H1 (cell line): ENCODE data around the gene TAOK1. TPM values are rescaled to one million over a fixed set of nuclear protein-coding genes. Genes with fewer than 3 reads are reported as not detected.

ENCODE experiments used
- CTCF ChIA-PET: fragments of 300-600 bp; sonication (Branson Sonifier 250); formaldehyde crosslinking; loops from one replicate; lab custom pipeline; 2021; ENCODE audit not compliant: partially characterized antibody; lab: Charles Lee
- POLR2A ChIA-PET: fragments of 300-600 bp; sonication (Branson Sonifier 250); formaldehyde crosslinking; loops from one replicate; lab custom pipeline; 2021; ENCODE audit warnings: inconsistent platforms; ENCODE audit not compliant: partially characterized antibody; lab: Charles Lee
- DNase-seq, 2 experiments: peaks; one replicate each; pipeline versions ENCODE4 v3.0.0 to v3.0.0-alpha.2; 2010 to 2022; ENCODE audit warnings: low spot score in 2 of 2, low read depth in 1 of 2, mixed read lengths in 1 of 2
- FAIRE-seq: peaks from 2 replicates; lab custom pipeline; 2011; peaks lifted over from hg19 to GRCh38; lab: Jason Lieb, UNC
- H2AFZ ChIP-seq: 2 replicates; pipeline ENCODE4 v1.8.1; 2012; ENCODE audit warnings: low read length, inconsistent platforms
- H2AK5ac ChIP-seq: 2 replicates; pipeline ENCODE4 v1.6.1; 2013; ENCODE audit warnings: low read depth, low read length
- H2BK120ac ChIP-seq: replicated peaks from 2 replicates; pipeline ENCODE3; 2013; ENCODE audit warnings: low read depth, low read length, inconsistent platforms
- H2BK12ac ChIP-seq: 2 replicates; pipeline ENCODE4 v1.6.1; 2013; ENCODE audit warnings: low read depth, low read length
- H2BK15ac ChIP-seq: 2 replicates; pipeline ENCODE4 v1.6.1; 2013; ENCODE audit warnings: low read length
- H2BK20ac ChIP-seq: 2 replicates; pipeline ENCODE4 v1.6.1; 2013; ENCODE audit warnings: low read length
- H2BK5ac ChIP-seq: 2 replicates; pipeline ENCODE4 v1.6.1; 2013; ENCODE audit warnings: low read depth, low read length
- H3K14ac ChIP-seq: 2 replicates; pipeline ENCODE4 v1.6.1; 2013; ENCODE audit warnings: inconsistent platforms; ENCODE audit not compliant: insufficient read length
- H3K18ac ChIP-seq: 2 replicates; pipeline ENCODE4 v1.6.1; 2013; ENCODE audit warnings: low read length; ENCODE audit errors: extremely low read depth
- H3K23ac ChIP-seq: 2 replicates; pipeline ENCODE4 v1.6.1; 2013; ENCODE audit warnings: inconsistent platforms; ENCODE audit not compliant: insufficient read length
- H3K23me2 ChIP-seq: 2 replicates; pipeline ENCODE4 v1.6.1; 2013; ENCODE audit warnings: low read depth, low read length
- H3K27ac ChIP-seq: 2 replicates; pipeline ENCODE4 v1.6.1; 2011; ENCODE audit warnings: low read depth, low read length, inconsistent platforms
- H3K27me3 ChIP-seq, 4 experiments: replicated peaks in 1 of 4; 1 replicate in 1 of 4; 2 replicates in 3 of 4; pipeline versions ENCODE4 v1.6.1 to v1.8.1; 2011 to 2013; ENCODE audit warnings: low read length in 3 of 4, mild to moderate bottlenecking in 3 of 4, inconsistent platforms in 2 of 4, mixed read lengths in 2 of 4, moderate library complexity in 1 of 4; ENCODE audit not compliant: control insufficient read depth in 3 of 4, insufficient read depth in 3 of 4; ENCODE audit errors: extremely low read depth in 1 of 4
- H3K36me3 ChIP-seq, 4 experiments: 2 replicates each; pipeline versions ENCODE4 v1.6.1 to v1.8.1; 2011 to 2013; ENCODE audit warnings: mild to moderate bottlenecking in 4 of 4, low read length in 3 of 4, moderate library complexity in 2 of 4, control low read depth in 1 of 4, inconsistent platforms in 1 of 4; ENCODE audit not compliant: insufficient read depth in 4 of 4, control insufficient read depth in 2 of 4
- H3K4ac ChIP-seq: replicated peaks from 2 replicates; pipeline ENCODE3; 2013; ENCODE audit warnings: low read length, low read depth, mixed read lengths, inconsistent platforms; ENCODE audit not compliant: insufficient read length
- H3K4me1 ChIP-seq, 4 experiments: replicated peaks in 1 of 4; 1 replicate in 1 of 4; 2 replicates in 3 of 4; pipeline versions ENCODE4 v1.6.1 to v1.8.1; 2011 to 2013; ENCODE audit warnings: low read length in 3 of 4, inconsistent platforms in 2 of 4, mixed read lengths in 1 of 4; ENCODE audit not compliant: insufficient read depth in 4 of 4, control insufficient read depth in 3 of 4
- H3K4me2 ChIP-seq, 2 experiments: 2 replicates each; pipeline versions ENCODE4 v1.6.1 to v1.8.1; 2011 to 2013; ENCODE audit warnings: low read depth in 2 of 2, low read length in 2 of 2, control low read depth in 1 of 2, inconsistent platforms in 1 of 2, mild to moderate bottlenecking in 1 of 2; ENCODE audit not compliant: insufficient read depth in 1 of 2
- H3K4me3 ChIP-seq, 4 experiments: fragments of 200-600, 300-600 bp in 1 of 4; sonication (generic), shearing (Covaris generic), sonication (Bioruptor Twin) in 1 of 4; 2 replicates each; pipeline versions ENCODE4 v1.5.1 to v1.8.1; 2011 to 2016; ENCODE audit warnings: low read length in 4 of 4, low read depth in 3 of 4, control low read depth in 2 of 4, inconsistent platforms in 2 of 4, mild to moderate bottlenecking in 2 of 4, mixed read lengths in 1 of 4, moderate library complexity in 1 of 4; ENCODE audit not compliant: insufficient read depth in 2 of 4; ENCODE audit errors: extremely low read depth in 1 of 4
- H3K56ac ChIP-seq: replicated peaks from 2 replicates; pipeline ENCODE3; 2013; ENCODE audit warnings: low read depth, mild to moderate bottlenecking, mixed read lengths, low read length, inconsistent platforms; ENCODE audit not compliant: insufficient read length
- H3K79me1 ChIP-seq: 2 replicates; pipeline ENCODE4 v1.6.1; 2013; ENCODE audit warnings: low read depth, low read length, control low read depth
- H3K79me2 ChIP-seq, 2 experiments: 2 replicates each; pipeline versions ENCODE4 v1.6.1 to v1.8.1; 2012 to 2013; ENCODE audit warnings: low read length in 2 of 2, mild to moderate bottlenecking in 2 of 2, inconsistent platforms in 1 of 2; ENCODE audit not compliant: insufficient read depth in 2 of 2, control insufficient read depth in 1 of 2
- H3K9ac ChIP-seq, 4 experiments: replicated peaks in 1 of 4; 1 replicate in 1 of 4; 2 replicates in 3 of 4; pipeline versions ENCODE4 v1.6.1 to v1.8.1; 2011 to 2013; ENCODE audit warnings: low read depth in 3 of 4, low read length in 3 of 4, control low read depth in 2 of 4, mild to moderate bottlenecking in 2 of 4, moderate library complexity in 2 of 4, inconsistent platforms in 1 of 4; ENCODE audit errors: extremely low read depth in 1 of 4
- H3K9me3 ChIP-seq, 2 experiments: 2 replicates each; pipeline versions ENCODE4 v1.6.1 to v1.8.1; 2012 to 2013; ENCODE audit warnings: mild to moderate bottlenecking in 2 of 2, moderate library complexity in 2 of 2, control low read depth in 1 of 2, inconsistent platforms in 1 of 2, low read depth in 1 of 2, low read length in 1 of 2, mixed read lengths in 1 of 2; ENCODE audit not compliant: insufficient read depth in 2 of 2
- H4K20me1 ChIP-seq, 2 experiments: replicated peaks in 1 of 2; 2 replicates each; pipeline versions ENCODE3 to v1.8.1; 2011 to 2013; ENCODE audit warnings: inconsistent platforms in 2 of 2, low read length in 2 of 2, mild to moderate bottlenecking in 1 of 2; ENCODE audit not compliant: insufficient read depth in 2 of 2, control insufficient read depth in 1 of 2
- H4K5ac ChIP-seq: 2 replicates; pipeline ENCODE4 v1.6.1; 2013; ENCODE audit warnings: low read length, low read depth, mixed read lengths, inconsistent platforms; ENCODE audit not compliant: insufficient read length
- H4K8ac ChIP-seq: 2 replicates; pipeline ENCODE4 v1.8.0; 2013; ENCODE audit warnings: mild to moderate bottlenecking, moderate library complexity, low read length, inconsistent platforms; ENCODE audit not compliant: insufficient read depth; ENCODE audit errors: extremely low read depth
- H4K91ac ChIP-seq: replicated peaks from 2 replicates; pipeline ENCODE3; 2013; ENCODE audit warnings: low read length, mixed read lengths, inconsistent platforms; ENCODE audit not compliant: insufficient read length
- BACH1 ChIP-seq: IDR thresholded peaks from 2 replicates; pipeline ENCODE4 v1.6.1; 2012; ENCODE audit warnings: low read length, improper control_type of control experiment
- BCL11A ChIP-seq, 2 experiments: IDR thresholded peaks; one replicate each; pipeline ENCODE4 v1.6.1; 2011; ENCODE audit warnings: low read depth in 2 of 2, low read length in 2 of 2, mild to moderate bottlenecking in 2 of 2
- CBX8 ChIP-seq: fragments of 300-800, 300-1000 bp; sonication (generic); IDR thresholded peaks from 2 replicates; pipeline ENCODE4 v1.7.1; 2016; ENCODE audit warnings: low read depth, low read length, borderline replicate concordance
- CHD1 ChIP-seq: IDR thresholded peaks from 2 replicates; pipeline ENCODE4 v1.6.1; 2012; ENCODE audit warnings: low read depth, low read length, improper control_type of control experiment
- CTCF ChIP-seq, 3 experiments: IDR thresholded peaks; 1 replicate in 2 of 3; 2 replicates in 1 of 3; pipeline versions ENCODE4 v1.5.1 to v1.6.1; 2011; ENCODE audit warnings: low read length in 3 of 3, mild to moderate bottlenecking in 3 of 3, inconsistent platforms in 2 of 3, low read depth in 1 of 3, moderate library complexity in 1 of 3; ENCODE audit not compliant: insufficient read depth in 1 of 3; ENCODE audit errors: control extremely low read depth in 1 of 3
- FOSL1 ChIP-seq: IDR thresholded peaks from 2 replicates; pipeline ENCODE4 v1.6.1; 2011; ENCODE audit warnings: mild to moderate bottlenecking, low read depth, low read length, moderate library complexity; ENCODE audit not compliant: insufficient read depth
- WGBS, 2 experiments: shearing (Covaris generic) in 1 of 2; methylation state at CpG; one replicate each; pipeline versions ENCODE4 v1.1.6 to v1.1.7; 2013 to 2015; ENCODE audit warnings: low lambda C conversion rate in 2 of 2, mixed read lengths in 2 of 2, inconsistent platforms in 1 of 2, low coverage in 1 of 2, missing lambda C conversion rate in 1 of 2; ENCODE audit not compliant: insufficient replicate concordance in 2 of 2, insufficient coverage in 1 of 2, insufficient read length in 1 of 2; ENCODE audit errors: extremely low coverage in 1 of 2, missing lambda C conversion rate in 1 of 2; 5-methylcytosine and 5-hydroxymethylcytosine counted together
- polyA plus RNA-seq, 7 experiments: library from polyadenylated mRNA; depleted of rRNA in 3 of 7; stranded (reverse) in 5 of 7; unstranded in 2 of 7; fragments of >200 nt in 5 of 7; fragments of 200-250 nt in 2 of 7; gene quantifications; 1 replicate in 5 of 7; 2 replicates in 1 of 7; 4 replicates in 1 of 7; pipeline versions ENCODE4 v1.2.1 to v1.2.3, GENCODE V29; 2011 to 2013; ENCODE audit warnings: missing spikeins in 2 of 7, mixed read lengths in 2 of 7
- total RNA-seq: library from RNA; stranded (reverse); fragmentation: NEBNext Ultra II Directional; extraction: Animal tissue kit (Norgen Biotek cat#: 25700); gene quantifications from 2 replicates; pipeline ENCODE4 v1.2.1, GENCODE V29; 2021

The TAOK1 gene
- total and polyA plus RNA-seq, 2 of the 8 experiments (the other 6 are each of a cell fraction or from before 2014, with no cell fraction given) = 12.2 to 90.6 TPM

DNA sequence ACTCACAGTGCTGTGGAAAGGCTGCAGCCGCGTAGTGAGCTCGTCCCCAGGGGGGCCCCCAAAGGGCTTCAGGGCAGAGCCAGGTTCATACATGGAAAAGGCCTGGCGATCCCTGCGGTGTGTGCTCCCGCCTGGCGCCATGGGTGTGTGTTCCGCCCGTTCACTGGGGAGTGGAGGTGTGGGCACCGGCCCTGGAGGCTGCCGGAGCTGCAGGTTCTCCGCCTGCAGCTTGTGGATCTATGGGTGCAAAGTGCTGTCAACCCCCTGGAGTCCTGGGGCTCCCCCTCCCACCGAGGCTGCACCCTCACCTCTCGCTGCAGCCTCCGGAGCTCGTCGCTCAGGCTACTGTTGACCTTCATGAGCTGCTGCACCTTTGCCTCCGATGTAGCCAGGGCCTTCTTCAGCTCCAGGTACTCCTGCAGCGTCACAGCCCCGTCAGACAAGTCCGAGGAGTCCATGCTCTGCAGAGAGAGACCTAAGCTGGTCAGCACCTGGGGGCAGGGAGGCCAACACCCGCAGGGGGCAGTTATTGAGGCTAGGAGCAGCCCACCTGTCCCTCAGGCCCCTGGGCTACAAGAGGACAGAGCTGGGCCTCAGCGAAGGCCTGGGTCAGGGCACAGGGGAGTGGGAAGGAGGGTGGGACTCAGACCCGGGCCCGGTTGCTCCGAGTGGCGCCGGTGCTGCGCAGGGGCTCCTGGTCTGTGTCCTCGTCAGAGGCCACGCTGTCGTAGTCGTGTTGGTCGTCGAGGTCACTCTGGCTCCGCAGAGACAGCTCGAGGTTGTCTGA is 186.2 kb downstream of the TAOK1 start:
- Histone ChIP-seq H3K23ac (no peak overlapping the region), H3K14ac (no peak overlapping the region), H3K27me3 (peaks cover 0 to 7% (median 3%) of the 10 kb centered on the region in 4 experiments; a peak in 2 of 7 replicates), H3K4me2 (no peak overlapping the region), H3K9me3 (no peaks in the 10 kb centered on the region), H3K56ac (no peak overlapping the region), H2BK12ac (no peak overlapping the region), H3K27ac (no peak overlapping the region), H2BK15ac (no peak overlapping the region), H4K91ac (no peak overlapping the region), H3K4ac (no peak overlapping the region), H3K79me2 (no peaks in the 10 kb centered on the region), H3K36me3 (peaks cover 9 to 30% (median 15%) of the 10 kb centered on the region in 4 experiments; a peak in 6 of 8 replicates), H4K8ac (no peak overlapping the region; the same call in 1 of the 2 replicates), H3K4me3 (no peak overlapping the region), H3K79me1 (no peaks in the 10 kb centered on the region), H2BK120ac (no peak overlapping the region), H3K23me2 (no peaks in the 10 kb centered on the region; the same call in 1 of the 2 replicates), H4K5ac (no peak overlapping the region), H3K4me1 (no peaks in the 10 kb centered on the region; a peak in 1 of 7 replicates), H2AFZ (no peak overlapping the region), H2BK5ac (no peak overlapping the region), H4K20me1 (peaks cover 0 to 5% of the 10 kb centered on the region in 2 experiments), H2BK20ac (no peak overlapping the region), H3K18ac (no peak overlapping the region), H3K9ac (no peak overlapping the region), H2AK5ac (no peak overlapping the region)
- FAIRE-seq (no peak), DNase-seq (no peak)
- POLR2A ChIA-PET = interaction anchor here (1.2 to 2.8 kb wide), 3 partner anchors 12 to 21 kb away, joined by 3 to 12 read pairs (median 8); partner anchors contain the start of gene ANKRD13B
- CTCF ChIA-PET = interaction anchor here (0.9 to 15.3 kb wide), 8 partner anchors 7 to 207 kb away, joined by 3 to 193 read pairs (median 9); partner anchors contain the start of genes ABHD15, ANKRD13B and CORO6
- TF ChIP-seq FOSL1 = no peak
- no peak for TF ChIP-seq BCL11A (IDR thresholded peaks at IDR 0.05; ENCODE audit: low read depth in 2 of 2, low read length in 2 of 2)
- no peak for TF ChIP-seq BACH1
- TF ChIP-seq CTCF (IDR thresholded peaks at IDR 0.05; ENCODE audit: control extremely low read depth in 1 of 3, insufficient read depth in 1 of 3, low read depth in 1 of 3, low read length in 3 of 3) = no peak
- no peak for TF ChIP-seq CHD1
- TF ChIP-seq CBX8 = no peak
- 92% methylated on average over 34 of the region's 37 CpGs; no CpG with 5 or more reads in 1 of the 2 experiments for WGBS, 2 experiments
